GM11168 (cell line): Measurements from ENCODE around the gene LRRC61.

Experiments
- in situ Hi-C: fragments of 300-500 bp; cut with MboI; formaldehyde crosslinking; loops from one replicate; pipeline ENCODE4 v1.12.0; 2022; ENCODE audit warnings: low sequenced_read_pairs; ENCODE audit not compliant: unreplicated experiment

Gene LRRC61

DNA sequence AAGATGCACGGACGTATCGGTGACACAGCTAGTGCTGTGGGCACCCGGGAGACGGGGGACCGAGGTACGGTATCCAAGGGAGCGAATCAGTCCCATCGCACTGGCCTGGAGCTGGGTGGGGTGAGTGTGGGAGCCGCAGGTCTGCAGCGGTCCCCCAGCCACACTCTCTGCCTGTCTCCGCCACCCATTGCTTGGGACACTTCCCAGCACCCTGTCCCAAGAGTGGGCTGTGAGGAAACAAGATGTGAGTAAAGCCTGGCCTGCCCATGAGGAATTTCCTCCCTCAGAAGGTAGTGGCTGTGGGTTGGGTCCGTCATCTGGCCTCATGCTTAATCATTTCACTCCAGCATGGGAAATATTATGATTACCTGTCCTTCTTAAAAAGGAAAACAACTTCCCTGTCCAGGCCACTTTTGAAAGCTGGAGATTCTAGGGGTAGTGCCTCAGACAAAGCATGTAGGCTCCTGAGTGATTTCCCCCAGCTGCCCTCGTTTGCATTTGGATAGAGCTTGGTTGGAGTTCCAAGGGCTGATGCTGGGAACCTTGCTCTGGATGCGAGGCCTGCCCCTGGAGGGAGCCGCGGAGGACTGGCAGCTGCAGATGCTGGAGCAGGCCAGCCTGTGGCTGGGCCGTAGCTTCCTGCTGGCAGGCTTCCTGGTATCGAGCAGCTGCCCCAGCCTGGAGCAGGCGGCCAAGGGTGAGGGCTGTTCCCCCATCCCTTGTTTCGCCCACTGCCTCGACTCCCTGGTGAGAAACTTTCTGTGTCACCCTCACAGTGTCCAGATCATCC is 6.4 kb downstream of the LRRC61 start:
- in situ Hi-C loops: no loop called here

- in situ Hi-C loops: no loop called here
These were observed 7.2 kb downstream of the LRRC61 start for GRCh38 chr7:150330211-150330885.

DNA sequence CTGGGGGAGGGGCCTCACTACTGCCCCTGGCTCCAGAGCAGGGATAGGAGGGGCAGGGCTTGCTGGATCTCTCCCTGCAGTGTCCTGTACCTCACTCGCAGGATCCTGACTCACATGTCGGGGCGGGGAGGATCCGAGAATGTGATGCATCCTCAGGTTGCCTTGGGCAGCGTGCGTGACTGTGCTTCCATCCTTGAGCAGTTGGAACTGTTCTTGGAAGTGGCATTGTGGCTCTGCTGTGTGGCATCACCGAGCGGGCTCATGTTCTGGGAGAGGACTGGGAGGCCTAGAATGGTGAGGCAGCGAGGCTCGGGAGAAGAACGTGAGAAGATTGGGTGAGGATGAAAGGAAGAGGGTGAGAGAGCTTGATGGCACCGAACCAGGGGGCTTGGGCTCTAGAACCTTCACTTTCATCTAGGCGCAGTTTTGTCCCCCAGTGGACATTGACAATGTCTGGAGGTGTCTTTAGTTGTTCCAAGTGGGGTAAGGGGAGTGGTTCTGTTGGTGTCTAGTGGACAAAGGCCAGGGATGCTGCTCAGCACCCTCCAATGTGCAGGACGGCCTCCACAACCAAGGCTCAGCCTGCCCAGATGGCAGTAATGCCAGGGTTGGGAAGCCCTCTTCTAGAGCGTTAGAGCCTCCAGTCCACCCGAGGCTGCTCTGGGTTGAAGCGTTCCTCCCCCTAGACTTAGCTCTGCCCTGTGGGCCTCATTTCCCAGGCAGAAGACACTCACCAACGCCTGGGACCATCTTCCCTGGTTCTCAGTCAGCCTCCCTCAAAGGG is 9.9 kb downstream of the LRRC61 start:
- in situ Hi-C loops: no loop called here

DNA sequence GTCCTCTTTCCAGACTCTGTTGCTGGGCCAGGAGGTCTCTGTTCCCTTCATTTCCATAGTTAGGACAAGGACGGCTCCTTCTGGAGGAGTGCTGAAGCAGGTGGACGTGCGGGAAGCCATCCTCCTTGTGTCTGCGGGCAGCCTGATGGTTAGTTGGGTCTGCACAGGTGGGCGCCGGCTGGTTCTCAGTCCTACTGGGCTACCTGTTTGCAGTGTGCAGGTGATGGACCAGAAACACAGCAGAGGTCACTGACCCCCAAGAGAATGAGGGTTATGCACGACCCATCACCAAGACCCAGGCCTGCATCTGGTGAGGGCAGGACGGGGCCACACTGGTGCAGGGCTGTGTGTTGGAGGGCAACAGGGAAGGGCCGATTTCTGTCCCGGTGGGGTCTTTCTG is 10.5 kb downstream of the LRRC61 start:
- in situ Hi-C loops: no loop called here

DNA sequence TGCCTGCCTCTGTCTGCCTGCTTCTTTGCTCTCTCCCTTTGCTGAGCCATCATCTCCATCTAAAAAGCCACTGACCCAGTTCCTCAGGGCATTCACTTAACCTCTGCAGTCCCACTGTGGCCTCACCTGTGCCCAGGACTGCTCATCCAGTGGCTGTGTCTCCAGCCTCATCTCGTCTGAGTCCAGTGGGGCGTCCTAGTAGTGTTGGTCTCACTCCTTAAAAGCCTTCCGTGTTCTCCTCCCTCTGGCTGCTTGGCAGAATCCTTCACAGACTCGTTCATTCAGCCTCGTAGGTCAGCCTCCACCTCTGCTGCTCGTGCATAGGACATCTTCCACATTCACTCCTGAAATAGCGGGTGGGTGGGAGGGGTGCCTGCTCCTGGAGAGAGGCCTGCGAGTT is 11.0 kb downstream of the LRRC61 start:
- in situ Hi-C loops: no loop called here

DNA sequence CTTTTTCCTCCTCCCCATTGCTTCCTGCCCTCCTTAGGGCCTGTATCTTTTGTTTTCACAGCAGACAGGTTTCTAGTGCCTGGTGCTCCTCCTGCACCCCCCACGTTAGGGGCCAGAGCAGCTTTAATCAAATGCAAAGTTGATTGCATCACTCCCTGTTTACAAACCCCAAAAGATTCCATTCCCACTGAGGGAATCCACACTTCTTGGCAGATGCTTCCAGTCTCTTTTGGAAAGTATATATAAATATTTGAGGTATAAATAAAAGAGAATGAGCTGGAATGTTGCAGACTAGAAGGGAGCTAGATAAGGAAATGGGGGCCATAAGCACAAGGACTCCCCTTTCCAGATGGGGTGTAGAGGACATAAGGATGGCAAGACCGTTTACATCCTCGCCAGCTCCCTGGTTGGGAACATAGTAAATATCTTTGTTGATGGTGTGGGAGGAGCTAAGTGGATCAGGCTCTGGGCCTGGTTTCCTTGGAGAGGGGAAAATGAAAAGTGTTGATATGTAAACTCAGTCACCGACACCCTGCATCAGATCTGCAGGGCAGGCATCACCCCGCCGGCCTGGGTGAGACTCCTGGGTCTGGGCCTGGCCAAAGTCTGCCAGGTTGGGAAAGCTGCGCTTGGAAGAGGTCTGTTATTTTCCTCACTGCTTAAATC is 12.1 kb downstream of the LRRC61 start:
- in situ Hi-C loops: no loop called here

DNA sequence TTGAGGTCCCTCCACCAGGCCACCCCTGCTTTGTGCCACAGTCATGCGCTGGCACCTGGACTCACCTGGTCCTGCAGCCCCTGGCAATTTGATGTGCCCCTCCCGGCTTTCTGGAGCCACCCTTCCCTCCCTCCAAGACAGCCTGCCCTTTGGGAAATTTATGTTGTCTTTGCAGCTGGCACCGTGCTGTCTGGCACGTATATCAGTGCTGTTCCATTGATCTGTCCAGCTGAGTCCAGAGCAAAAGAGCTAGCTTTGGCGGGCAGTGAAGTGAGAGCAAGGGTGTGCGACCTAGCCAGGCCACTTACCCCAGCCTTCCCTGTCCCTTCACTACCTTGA is 12.6 kb downstream of the LRRC61 start:
- in situ Hi-C loops: no loop called here

- in situ Hi-C loops: no loop called here
These were observed 13.6 kb downstream of the LRRC61 start for GRCh38 chr7:150336746-150337145.

- in situ Hi-C loops: no loop called here
These were observed 14.0 kb downstream of the LRRC61 start for GRCh38 chr7:150337179-150337578.

GRCh38 chr7:150337659-150338081 is 14.5 kb downstream of the LRRC61 start:
- in situ Hi-C loops: no loop called here

DNA sequence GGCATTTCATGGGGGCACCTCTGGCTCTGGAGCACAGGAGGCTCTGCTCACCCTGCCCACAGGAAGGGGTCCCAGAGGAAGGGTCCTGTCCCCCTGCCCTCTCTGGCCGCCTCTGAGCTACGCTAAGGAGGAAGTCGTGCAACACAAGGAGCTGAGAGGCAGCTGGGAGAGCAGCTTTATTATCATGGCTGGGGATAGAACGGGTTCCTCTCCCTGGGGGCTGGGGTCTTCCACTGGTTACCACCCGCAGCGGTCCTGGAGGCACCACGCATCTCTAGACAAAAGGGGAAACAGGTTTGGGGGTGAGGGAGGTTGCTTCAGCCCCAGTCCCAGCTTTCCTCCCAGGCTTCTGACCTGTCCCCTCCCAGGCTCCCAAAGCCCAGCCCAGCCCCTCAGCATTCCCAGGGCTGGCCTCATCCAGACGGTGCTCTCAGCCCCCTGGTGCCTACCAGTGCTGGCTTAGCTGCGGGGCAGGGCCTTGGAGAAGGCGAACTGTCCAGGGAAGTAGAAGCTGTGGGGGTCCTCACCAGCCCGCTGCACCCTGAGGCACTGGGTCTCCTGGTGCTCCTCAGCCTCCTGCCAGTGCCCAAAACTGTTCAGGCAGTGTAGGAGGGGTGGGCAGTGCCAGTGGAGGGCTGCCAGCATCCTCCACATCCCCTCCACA is 15.1 kb downstream of the LRRC61 start:
- in situ Hi-C loops: no loop called here

DNA sequence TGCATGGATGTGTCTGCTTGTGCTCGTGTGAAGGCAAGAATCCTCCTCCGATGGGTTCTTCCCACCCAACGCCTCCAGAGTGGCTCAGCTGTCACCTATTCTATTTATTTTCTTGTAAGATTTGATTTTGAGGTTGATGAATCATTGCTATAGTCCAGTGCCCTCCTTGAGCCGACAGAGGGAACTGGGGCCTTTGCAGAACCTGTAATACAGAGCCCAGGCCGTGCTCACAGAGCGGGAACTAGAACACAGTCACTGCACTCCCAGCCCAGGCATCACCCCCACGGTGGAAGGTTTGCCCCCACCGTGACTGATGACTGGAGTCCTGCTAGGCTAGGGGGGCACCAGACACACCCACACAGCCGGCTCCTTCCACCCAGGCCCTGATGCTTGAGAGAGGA is 16.3 kb downstream of the LRRC61 start:
- in situ Hi-C loops: no loop called here

DNA sequence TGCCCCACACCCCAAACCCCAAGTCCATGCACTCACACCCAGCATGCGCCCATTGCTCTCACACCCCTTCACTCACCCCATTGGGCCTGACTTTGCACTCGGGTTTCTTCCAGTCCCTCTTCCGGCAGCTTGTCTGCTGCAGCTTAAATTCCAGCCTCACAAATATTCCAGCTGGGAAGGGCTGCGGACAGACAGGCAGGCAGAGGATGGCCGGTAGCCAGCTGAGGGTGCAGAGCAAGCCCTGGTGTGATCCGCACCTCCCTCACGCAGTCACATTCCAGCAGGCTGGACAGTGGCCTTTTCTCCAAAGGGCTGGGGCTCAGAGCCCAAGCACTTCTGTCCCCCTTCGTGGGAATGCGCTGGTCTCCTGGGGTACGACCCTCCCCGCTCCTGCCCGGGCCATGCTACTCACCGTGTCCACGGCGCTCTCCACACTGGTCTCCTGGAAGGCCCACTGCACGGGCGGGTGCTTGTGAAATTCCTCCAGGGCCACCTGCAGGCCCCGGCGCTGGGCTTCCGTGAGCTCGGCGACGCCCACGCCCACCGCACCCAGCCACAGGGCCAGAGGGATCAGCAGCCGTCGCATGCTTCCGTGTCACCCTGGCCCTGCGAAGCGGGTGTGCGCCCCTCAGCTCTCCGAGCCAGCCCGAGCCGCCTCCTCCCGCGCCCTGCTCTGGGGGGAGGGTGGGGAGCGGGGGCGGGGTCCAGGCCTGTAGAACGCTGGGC is 17.0 kb downstream of the LRRC61 start:
- in situ Hi-C loops: no loop called here

- in situ Hi-C loops: no loop called here
These were observed 17.7 kb downstream of the LRRC61 start for GRCh38 chr7:150340875-150341262.

GRCh38 chr7:150341263-150342120 is 18.3 kb downstream of the LRRC61 start, which contains the start of gene RARRES2:
TSS of gene RARRES2 (minus strand) at chr7:150341629. CDS start at chr7:150340609, 1,020 bp downstream.
- in situ Hi-C loops: no loop called here

DNA sequence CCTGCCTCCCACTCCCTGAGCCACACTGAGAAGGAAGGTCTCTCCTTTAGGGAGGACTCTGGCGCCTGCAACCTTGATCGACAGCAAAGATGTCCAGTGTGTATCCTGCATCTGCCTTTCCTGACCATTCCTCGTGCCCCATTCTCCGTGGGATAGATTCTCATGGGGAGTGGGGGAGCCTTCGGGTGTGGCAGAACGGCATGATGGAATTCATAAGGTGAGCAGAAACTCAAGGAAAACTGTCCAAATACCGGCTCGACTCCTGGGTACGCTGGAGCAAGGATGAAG is 18.9 kb downstream of the LRRC61 start:
- in situ Hi-C loops: no loop called here

DNA sequence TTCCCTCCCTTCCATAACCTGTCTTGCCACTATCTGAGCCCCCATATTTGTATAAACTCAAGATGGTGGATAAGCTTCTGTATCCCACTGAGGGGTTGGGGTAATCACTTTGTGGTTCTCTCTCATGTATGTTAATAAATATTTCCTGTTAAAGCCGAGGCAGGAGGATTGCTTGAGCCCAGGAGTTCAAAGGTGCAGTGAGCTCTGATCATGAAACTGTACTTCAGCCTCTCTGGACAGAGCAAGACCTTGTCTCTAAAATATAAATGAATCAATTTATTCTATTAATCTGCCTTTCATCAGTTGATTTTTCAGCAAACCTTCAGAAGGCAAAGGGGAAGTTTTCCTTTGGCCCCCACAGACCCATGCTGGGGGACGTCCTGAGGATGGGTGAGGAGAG is 20.1 kb downstream of the LRRC61 start:
- in situ Hi-C loops: no loop called here

- in situ Hi-C loops: no loop called here
These were observed 21.1 kb downstream of the LRRC61 start for GRCh38 chr7:150344299-150344698.

GRCh38 chr7:150345012-150345411 is 21.9 kb downstream of the LRRC61 start:
- in situ Hi-C loops: no loop called here
